Activated CD4-positive, alpha-beta memory T cell treated with anti-CD3 and anti-CD28 coated beads, Interleukin-2, amount 10 ng/mL, durations not matched to agents 7 days and 5 days (primary cell): Measurements from ENCODE around the gene PYGB. TPM values are rescaled to one million over a fixed set of nuclear protein-coding genes. Genes with fewer than 3 reads are reported as not detected.

Experiments used
- CTCF ChIA-PET: fragments of 350-600 bp; sonication (Branson Sonifier 250); formaldehyde crosslinking; loops from one replicate; lab custom pipeline; 2021; ENCODE audit warnings: antibody characterized with exemption, inconsistent platforms; lab: Charles Lee
- POLR2A ChIA-PET: fragments of 350-600 bp; sonication (Branson Sonifier 250); formaldehyde crosslinking; loops from one replicate; lab custom pipeline; 2021; ENCODE audit warnings: antibody characterized with exemption; lab: Charles Lee
- DNase-seq: peaks from one replicate; pipeline ENCODE4 v3.0.0-alpha.2; 2020
- H3K27ac Mint-ChIP-seq: one replicate; pipeline ENCODE4 v1.8.0; 2021; ENCODE audit warnings: mild to moderate bottlenecking, mixed read lengths
- H3K27me3 Mint-ChIP-seq: one replicate; pipeline ENCODE4 v1.8.0; 2021; ENCODE audit warnings: mixed read lengths
- H3K36me3 Mint-ChIP-seq: one replicate; pipeline ENCODE4 v1.8.0; 2021; ENCODE audit warnings: low read depth, mixed read lengths
- H3K4me1 Mint-ChIP-seq: one replicate; pipeline ENCODE4 v1.8.0; 2021; ENCODE audit warnings: mixed read lengths
- H3K4me3 Mint-ChIP-seq: one replicate; pipeline ENCODE4 v1.8.0; 2021; ENCODE audit warnings: mild to moderate bottlenecking, mixed read lengths
- H3K9me3 Mint-ChIP-seq: one replicate; pipeline ENCODE4 v1.8.0; 2021; ENCODE audit warnings: mixed read lengths
- total RNA-seq, 2 experiments: library from RNA; stranded (reverse); gene quantifications; one replicate each; pipeline ENCODE4 v1.2.3, GENCODE V29; 2021

The PYGB gene
- total RNA-seq, 2 experiments from 2014 or later = 28.4 to 29.8 TPM

DNA sequence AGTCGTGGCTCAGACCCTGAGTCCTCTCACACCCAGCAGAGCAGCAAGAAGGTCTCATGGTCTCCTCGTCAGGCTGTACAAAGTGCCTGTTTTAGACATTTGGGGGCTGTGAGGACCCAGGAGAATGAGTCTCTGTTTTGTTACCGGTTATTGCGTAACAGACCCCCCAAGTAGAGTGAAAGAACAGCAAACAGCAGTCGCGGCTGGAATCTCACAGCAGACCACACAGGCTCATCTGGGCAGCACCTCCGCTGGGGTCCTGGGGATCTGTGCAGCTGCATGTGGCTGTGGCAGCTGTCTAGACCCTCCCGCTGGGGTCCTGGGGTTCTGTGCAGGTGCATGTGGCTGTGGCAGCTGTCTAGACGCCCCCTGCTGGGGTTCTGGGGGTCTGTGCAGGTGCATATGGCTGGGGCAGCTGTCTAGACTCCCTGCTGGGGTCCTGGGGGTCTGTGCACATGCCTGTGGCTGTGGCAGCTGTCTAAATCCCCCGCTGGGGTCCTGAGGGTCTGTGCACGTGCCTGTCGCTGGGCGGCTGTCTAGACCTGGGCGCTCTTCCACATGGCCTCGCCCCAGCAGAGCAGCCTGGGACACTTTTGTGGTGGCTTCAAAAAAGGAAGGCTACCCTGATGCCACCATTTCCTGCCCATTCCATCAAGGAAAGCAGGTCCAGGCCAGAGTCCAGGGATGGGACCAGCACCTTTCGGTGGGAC is 27.7 kb upstream of the PYGB start:
- DNase-seq = no peak
- peaks cover 9% of the 10 kb centered on the region for H3K4me1 Mint-ChIP-seq
- peaks cover 3% of the 10 kb centered on the region for H3K36me3 Mint-ChIP-seq
- CTCF ChIA-PET = no interaction called here
- H3K27me3 Mint-ChIP-seq = no peaks in the 10 kb centered on the region
- no peaks in the 10 kb centered on the region for H3K9me3 Mint-ChIP-seq
- no peak overlapping the region for H3K27ac Mint-ChIP-seq
- H3K4me3 Mint-ChIP-seq = no peak overlapping the region
- POLR2A ChIA-PET = interaction anchor here (0.6 to 1.6 kb wide), 2 partner anchors 27 to 49 kb away, joined by 3 to 7 read pairs; partner anchors contain the start of gene PYGB

GRCh38 chr20:25220810-25221591 is 26.9 kb upstream of the PYGB start:
- CTCF ChIA-PET = interaction anchor here (1.3 to 1.4 kb wide), 2 partner anchors 9 to 26 kb away, joined by 3 read pairs; no protein-coding TSS in a partner anchor
- Mint-ChIP-seq H3K4me3 (no peak overlapping the region), H3K27me3 (no peaks in the 10 kb centered on the region), H3K9me3 (no peaks in the 10 kb centered on the region), H3K4me1 (peaks cover 9% of the 10 kb centered on the region), H3K27ac (no peak overlapping the region), H3K36me3 (peaks cover 5% of the 10 kb centered on the region)
- POLR2A ChIA-PET = interaction anchor here (0.6 to 1.6 kb wide), 2 partner anchors 27 to 49 kb away, joined by 3 to 7 read pairs; partner anchors contain the start of gene PYGB
- no peak for DNase-seq

DNA sequence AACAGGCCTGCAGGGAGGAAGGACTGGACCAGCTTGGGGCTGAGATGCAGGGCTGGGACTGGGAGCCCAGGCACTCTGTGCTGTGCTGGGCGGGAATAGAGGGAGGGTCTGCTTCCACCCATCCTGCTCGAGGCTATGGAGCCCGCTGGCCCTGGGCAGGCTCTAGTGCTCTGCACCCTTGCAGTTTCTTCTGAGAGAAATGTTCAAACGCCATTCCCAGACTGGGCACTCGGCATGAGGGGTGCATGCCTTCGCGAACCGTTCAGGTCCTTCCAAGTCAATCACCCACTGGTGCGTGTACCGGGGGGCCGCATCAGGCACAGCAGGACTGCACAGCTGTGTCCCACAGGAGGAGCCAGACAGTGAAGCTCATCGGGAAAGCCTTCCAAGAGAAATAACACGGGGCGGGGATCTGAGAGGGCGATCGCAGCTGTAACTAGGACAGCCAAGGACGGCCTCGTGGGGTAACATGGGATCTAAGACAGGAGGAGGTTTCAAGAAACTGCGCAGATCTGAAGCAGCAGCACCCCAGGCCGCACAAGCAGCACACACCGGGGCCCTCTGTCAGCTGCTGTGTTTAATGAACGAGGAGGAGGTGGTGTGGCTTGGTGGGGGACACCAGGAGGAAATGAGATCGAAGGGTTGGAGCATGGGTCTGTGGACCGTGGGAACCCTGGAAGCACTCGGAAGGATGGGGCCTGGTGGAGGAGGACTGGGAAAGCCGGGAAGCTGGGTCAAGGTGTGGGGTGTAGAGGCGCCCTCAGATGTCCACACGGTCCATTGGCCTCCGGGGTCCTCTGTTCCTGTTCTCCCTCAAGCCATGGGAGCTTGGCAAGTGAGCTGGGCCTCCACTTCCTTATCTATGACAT is 26.1 kb upstream of the PYGB start:
- H3K4me3 Mint-ChIP-seq = no peak overlapping the region
- no peaks in the 10 kb centered on the region for H3K27me3 Mint-ChIP-seq
- peaks cover 7% of the 10 kb centered on the region for H3K36me3 Mint-ChIP-seq
- DNase-seq = no peak
- no peak overlapping the region for H3K27ac Mint-ChIP-seq
- ChIA-PET CTCF (interaction anchor here (1.3 to 1.6 kb wide), 3 partner anchors 8 to 228 kb away, joined by 3 to 4 read pairs (median 3); no protein-coding TSS in a partner anchor), POLR2A (interaction anchor here (1.6 kb wide), 1 partner anchor 26 kb away, joined by 7 read pairs; the partner anchor contains the start of gene PYGB)
- H3K9me3 Mint-ChIP-seq = no peaks in the 10 kb centered on the region
- peaks cover 9% of the 10 kb centered on the region for H3K4me1 Mint-ChIP-seq

GRCh38 chr20:25222461-25223178 is 25.3 kb upstream of the PYGB start:
- ChIA-PET POLR2A (interaction anchor here (1.4 to 1.7 kb wide), 2 partner anchors 25 to 27 kb away, joined by 4 to 13 read pairs; partner anchors contain the start of genes ENTPD6 and PYGB), CTCF (interaction anchor here (1.0 to 1.6 kb wide), 5 partner anchors 24 to 229 kb away, joined by 3 to 8 read pairs (median 4); no protein-coding TSS in a partner anchor)
- Mint-ChIP-seq H3K27ac (peak overlapping the region; percentile 58), H3K4me3 (no peak overlapping the region), H3K27me3 (no peaks in the 10 kb centered on the region), H3K36me3 (peaks cover 4% of the 10 kb centered on the region), H3K4me1 (peaks cover 9% of the 10 kb centered on the region), H3K9me3 (no peaks in the 10 kb centered on the region)
- DNase-seq = no peak

DNA sequence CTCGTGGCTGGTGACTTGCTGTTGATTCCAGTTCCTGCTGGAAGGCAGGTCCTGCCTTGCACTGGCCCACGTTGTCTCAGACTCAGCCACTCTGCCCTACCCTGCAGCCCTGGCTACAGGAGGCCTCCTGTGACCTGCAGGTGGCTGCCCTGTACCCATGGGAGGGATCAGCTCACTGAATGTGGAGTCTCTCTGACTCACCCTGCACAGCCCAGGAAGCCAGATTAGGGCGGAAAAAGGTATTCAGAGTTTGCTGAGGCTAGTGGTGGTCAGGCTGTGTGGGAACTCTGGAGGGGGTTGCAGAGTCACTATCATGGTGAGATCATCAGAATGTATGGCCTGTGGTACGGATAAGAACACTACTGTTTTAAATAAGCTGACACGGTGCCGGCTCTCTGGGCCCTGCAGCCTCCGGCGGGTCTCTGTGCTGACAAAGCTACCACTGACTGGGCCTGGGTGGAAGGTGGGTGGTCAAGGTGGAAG is 24.7 kb upstream of the PYGB start:
- Mint-ChIP-seq H3K4me1 (peaks cover 9% of the 10 kb centered on the region), H3K27ac (peak overlapping the region; percentile 58), H3K36me3 (peaks cover 4% of the 10 kb centered on the region), H3K4me3 (no peak overlapping the region), H3K9me3 (no peaks in the 10 kb centered on the region), H3K27me3 (no peaks in the 10 kb centered on the region)
- ChIA-PET POLR2A (interaction anchor here (1.4 to 1.7 kb wide), 2 partner anchors 25 to 28 kb away, joined by 4 to 13 read pairs; partner anchors contain the start of genes ENTPD6 and PYGB), CTCF (interaction anchor here (1.0 to 1.6 kb wide), 6 partner anchors 23 to 229 kb away, joined by 3 to 8 read pairs (median 4); partner anchors contain the start of gene ENTPD6)
- peak; percentile 65 for DNase-seq

DNA sequence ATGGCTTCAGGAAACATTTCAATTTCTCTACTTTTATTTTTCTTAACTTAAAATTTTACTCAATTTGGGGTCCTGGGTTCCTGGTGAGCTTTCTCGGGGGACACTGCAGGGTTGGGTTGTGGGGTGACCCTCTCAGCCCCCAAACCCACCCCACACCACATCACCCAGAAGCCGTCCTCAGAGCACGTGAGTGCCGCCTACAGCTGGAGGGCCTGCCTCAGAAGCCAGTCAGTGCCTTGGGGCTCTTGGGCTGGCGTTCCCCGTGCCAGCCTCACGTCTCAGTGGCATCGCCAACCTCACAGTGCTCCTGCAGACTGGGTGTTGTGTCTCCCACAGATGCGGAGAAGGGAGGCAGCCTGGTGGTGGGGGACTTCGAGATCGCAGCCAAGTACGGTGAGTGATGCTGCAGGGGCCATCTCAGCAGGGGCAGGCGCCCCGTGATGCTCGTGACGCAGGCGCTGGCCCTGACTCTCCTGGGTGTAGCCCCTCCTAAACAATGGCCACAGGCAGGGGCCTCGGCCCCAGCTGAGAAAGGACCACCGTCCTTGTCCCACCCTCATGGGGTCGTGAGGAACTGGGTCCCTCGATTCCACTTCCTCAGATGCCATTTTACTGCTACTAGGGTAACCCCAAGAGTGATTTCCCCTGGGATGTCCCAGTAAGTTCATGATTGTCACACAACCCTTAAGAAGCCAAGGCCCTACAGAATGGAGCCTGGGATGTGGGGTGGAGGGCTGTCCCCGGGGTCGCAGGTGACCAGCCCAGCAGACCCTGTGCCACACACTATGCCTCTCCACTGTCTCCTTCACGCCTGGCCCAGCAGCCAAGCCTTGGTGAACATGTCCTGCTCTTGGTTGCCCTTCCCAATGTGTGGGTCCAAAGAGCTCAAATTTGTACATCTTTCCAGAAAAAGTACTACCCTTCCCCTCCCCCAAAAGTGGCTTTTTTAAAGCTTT is 23.8 kb upstream of the PYGB start:
- H3K4me1 Mint-ChIP-seq = peaks cover 9% of the 10 kb centered on the region
- peak overlapping the region; percentile 58 for H3K27ac Mint-ChIP-seq
- no peaks in the 10 kb centered on the region for H3K9me3 Mint-ChIP-seq
- DNase-seq = no peak
- no peak overlapping the region for H3K4me3 Mint-ChIP-seq
- H3K36me3 Mint-ChIP-seq = peaks cover 4% of the 10 kb centered on the region
- ChIA-PET POLR2A (interaction anchor here (1.4 to 1.7 kb wide), 2 partner anchors 24 to 29 kb away, joined by 4 to 13 read pairs; partner anchors contain the start of genes ENTPD6 and PYGB), CTCF (interaction anchor here (0.6 to 1.5 kb wide), 6 partner anchors 12 to 184 kb away, joined by 3 to 8 read pairs (median 4); partner anchors contain the start of gene ENTPD6)
- no peaks in the 10 kb centered on the region for H3K27me3 Mint-ChIP-seq

GRCh38 chr20:25224941-25225340 is 22.9 kb upstream of the PYGB start:
- ChIA-PET POLR2A (no interaction called here), CTCF (no interaction called here)
- peaks cover 9% of the 10 kb centered on the region for H3K4me1 Mint-ChIP-seq
- no peak overlapping the region for H3K27ac Mint-ChIP-seq
- no peaks in the 10 kb centered on the region for H3K9me3 Mint-ChIP-seq
- peaks cover 4% of the 10 kb centered on the region for H3K36me3 Mint-ChIP-seq
- DNase-seq = no peak
- H3K27me3 Mint-ChIP-seq = no peaks in the 10 kb centered on the region
- H3K4me3 Mint-ChIP-seq = no peak overlapping the region

DNA sequence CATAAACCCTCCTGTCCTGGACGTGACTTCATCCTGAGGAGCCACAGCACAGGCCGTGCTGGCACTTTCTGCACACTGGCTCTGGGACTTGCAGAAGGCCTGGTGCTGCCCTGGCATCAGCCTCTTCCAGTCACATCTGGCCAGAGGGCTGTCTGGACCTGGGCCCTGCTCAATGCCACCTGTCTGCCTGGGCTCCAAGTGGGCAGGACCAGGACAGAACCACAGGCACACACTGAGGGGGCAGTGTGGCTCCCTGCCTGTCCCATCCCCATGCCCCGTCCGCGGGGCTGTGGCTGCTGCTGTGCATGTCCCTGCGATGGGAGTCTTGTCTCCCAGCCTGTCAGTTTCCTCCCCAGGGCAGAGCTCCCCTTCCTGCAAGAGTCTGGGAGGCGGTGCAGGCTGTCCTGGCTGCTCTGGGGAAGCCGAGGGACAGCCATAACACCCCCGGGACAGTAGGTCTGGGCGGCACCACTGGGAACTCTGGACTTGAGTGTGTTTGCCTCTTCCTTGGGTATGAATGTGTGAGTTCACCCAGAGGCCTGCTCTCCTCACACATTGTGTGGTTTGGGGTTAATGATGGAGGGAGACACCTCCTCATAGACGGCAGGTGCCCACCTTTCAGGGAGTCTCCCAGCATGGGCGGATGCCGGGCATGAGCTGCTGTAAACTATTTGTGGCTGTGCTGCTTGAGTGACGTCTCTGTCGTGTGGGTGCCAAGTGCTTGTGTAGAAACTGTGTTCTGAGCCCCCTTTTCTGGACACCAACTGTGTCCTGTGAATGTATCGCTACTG is 22.0 kb upstream of the PYGB start:
- ChIA-PET POLR2A (no interaction called here), CTCF (no interaction called here)
- H3K9me3 Mint-ChIP-seq = no peaks in the 10 kb centered on the region
- H3K27me3 Mint-ChIP-seq = no peaks in the 10 kb centered on the region
- no peak for DNase-seq
- H3K27ac Mint-ChIP-seq = no peak overlapping the region
- H3K36me3 Mint-ChIP-seq = peaks cover 4% of the 10 kb centered on the region
- H3K4me1 Mint-ChIP-seq = peaks cover 9% of the 10 kb centered on the region
- H3K4me3 Mint-ChIP-seq = no peak overlapping the region

DNA sequence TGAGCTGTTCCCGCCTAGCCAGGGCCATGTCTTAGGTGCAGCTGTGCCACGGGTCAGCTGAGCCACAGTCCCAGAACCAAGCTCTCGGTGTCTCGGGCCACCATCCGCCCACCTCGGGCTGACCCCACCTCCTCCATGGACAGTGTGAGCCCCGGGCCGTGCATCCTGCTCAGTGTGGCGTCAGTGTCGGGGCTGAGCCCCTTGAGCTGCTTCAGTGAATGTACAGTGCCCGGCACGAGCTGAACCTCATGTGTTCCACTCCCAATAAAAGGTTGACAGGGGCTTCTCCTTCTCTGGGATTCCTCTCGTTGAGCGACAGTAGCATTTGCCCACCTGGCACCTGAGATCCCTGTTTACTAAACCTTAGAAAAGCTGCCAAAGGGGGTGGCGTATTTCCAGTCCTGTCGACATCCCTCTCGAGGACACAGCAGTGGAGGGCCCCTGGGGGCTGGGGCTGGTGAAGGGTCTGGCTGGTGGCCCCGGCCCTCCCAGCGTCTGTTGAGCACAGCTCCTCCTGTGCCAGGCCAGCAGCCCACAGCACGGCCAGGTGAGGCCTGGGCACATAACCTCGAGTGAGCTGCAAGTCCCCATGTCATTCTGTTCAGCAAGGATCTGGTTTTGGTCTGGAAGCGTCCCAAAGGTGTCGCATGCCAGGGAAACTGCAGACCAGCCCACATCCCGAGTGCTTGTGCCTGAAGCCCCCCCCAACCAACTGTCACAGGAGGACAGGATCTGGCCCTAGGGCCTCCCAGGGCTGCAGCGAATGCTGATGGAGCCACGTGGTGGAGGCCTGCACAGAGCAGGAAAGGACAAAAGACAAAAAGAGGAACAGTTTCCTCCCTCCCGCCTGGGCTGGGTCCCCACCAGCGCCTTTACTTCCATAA is 21.2 kb upstream of the PYGB start:
- no peak overlapping the region for H3K27ac Mint-ChIP-seq

More for the DNA sequence above, 21.2 kb upstream of the PYGB start:
- Mint-ChIP-seq H3K4me3 (no peak overlapping the region), H3K4me1 (peaks cover 9% of the 10 kb centered on the region), H3K27me3 (no peaks in the 10 kb centered on the region), H3K36me3 (peaks cover 4% of the 10 kb centered on the region), H3K9me3 (no peaks in the 10 kb centered on the region)
- ChIA-PET CTCF (no interaction called here), POLR2A (no interaction called here)
- DNase-seq = no peak
